HEK293T (cell line): ENCODE measurements around the gene PLXND1.

Experiments used
- CTCF ChIA-PET: fragments of 350-600 bp; formaldehyde crosslinking; extraction: SDS; loops from one replicate; lab custom pipeline; 2021; ENCODE audit warnings: antibody characterized with exemption, inconsistent platforms; lab: Yijun Ruan, JAX
- POLR2A ChIA-PET: fragments of 350-600 bp; formaldehyde crosslinking; extraction: SDS; loops from one replicate; lab custom pipeline; 2020; ENCODE audit warnings: antibody characterized with exemption, inconsistent platforms; lab: Yijun Ruan, JAX
- DNase-seq: peaks from one replicate; pipeline ENCODE4 v3.0.0; 2012; ENCODE audit warnings: mixed read lengths; ENCODE audit errors: extremely low spot score
- ARNT ChIP-seq: fragments of 450-650 bp; IDR thresholded peaks from 2 replicates; pipeline ENCODE4 v1.6.1; 2017; ENCODE audit warnings: mild to moderate bottlenecking
- BHLHE40 ChIP-seq: fragments of 450-650 bp; IDR thresholded peaks from 2 replicates; pipeline ENCODE4 v1.6.1; 2016; ENCODE audit warnings: mild to moderate bottlenecking, moderate library complexity, borderline replicate concordance
- CTBP1 ChIP-seq: fragments of 450-650 bp; IDR thresholded peaks from 2 replicates; pipeline ENCODE4 v1.6.1; 2016; ENCODE audit warnings: borderline replicate concordance
- ELF4 ChIP-seq: fragments of 450-650 bp; IDR thresholded peaks from 2 replicates; pipeline ENCODE4 v1.6.1; 2017; ENCODE audit warnings: antibody characterized with exemption
- FOXA1 ChIP-seq: fragments of 450-650 bp; IDR thresholded peaks from 2 replicates; pipeline ENCODE4 v1.6.1; 2016; ENCODE audit warnings: mild to moderate bottlenecking
- FOXK2 ChIP-seq: fragments of 450-650 bp; IDR thresholded peaks from 2 replicates; pipeline ENCODE4 v1.6.1; 2016; ENCODE audit warnings: mild to moderate bottlenecking
- FOXM1 ChIP-seq: fragments of 450-650 bp; IDR thresholded peaks from 2 replicates; pipeline ENCODE4 v1.6.1; 2017; ENCODE audit warnings: mild to moderate bottlenecking, borderline replicate concordance
- HDGF ChIP-seq: fragments of 450-650 bp; IDR thresholded peaks from 2 replicates; pipeline ENCODE4 v1.6.1; 2017; ENCODE audit warnings: antibody characterized with exemption, borderline replicate concordance
- L3MBTL2 ChIP-seq: fragments of 450-650 bp; conservative IDR thresholded peaks from 2 replicates; pipeline ENCODE4 v1.6.1; 2016; ENCODE audit warnings: mild to moderate bottlenecking
- LEF1 ChIP-seq: fragments of 450-650 bp; IDR thresholded peaks from 2 replicates; pipeline ENCODE4 v1.6.1; 2017; ENCODE audit warnings: mild to moderate bottlenecking, borderline replicate concordance
- NFRKB ChIP-seq: fragments of 450-650 bp; IDR thresholded peaks from 2 replicates; pipeline ENCODE4 v1.6.1; 2016; ENCODE audit warnings: mild to moderate bottlenecking, moderate library complexity
- SP1 ChIP-seq: fragments of 450-650 bp; IDR thresholded peaks from 2 replicates; pipeline ENCODE4 v1.6.1; 2017
- SUZ12 ChIP-seq: fragments of 450-650 bp; IDR thresholded peaks from 2 replicates; pipeline ENCODE4 v1.6.1; 2016; ENCODE audit warnings: mild to moderate bottlenecking
- TARDBP ChIP-seq: fragments of 450-650 bp; IDR thresholded peaks from 2 replicates; pipeline ENCODE4 v1.6.1; 2016
- ZNF384 ChIP-seq: fragments of 450-650 bp; IDR thresholded peaks from 2 replicates; pipeline ENCODE4 v1.6.1; 2016
- TF ChIP-seq, protein P1 (sequence below): fragments of 450-650 bp; IDR thresholded peaks from 2 replicates; pipeline ENCODE4 v1.6.1; 2016

Gene PLXND1

DNA sequence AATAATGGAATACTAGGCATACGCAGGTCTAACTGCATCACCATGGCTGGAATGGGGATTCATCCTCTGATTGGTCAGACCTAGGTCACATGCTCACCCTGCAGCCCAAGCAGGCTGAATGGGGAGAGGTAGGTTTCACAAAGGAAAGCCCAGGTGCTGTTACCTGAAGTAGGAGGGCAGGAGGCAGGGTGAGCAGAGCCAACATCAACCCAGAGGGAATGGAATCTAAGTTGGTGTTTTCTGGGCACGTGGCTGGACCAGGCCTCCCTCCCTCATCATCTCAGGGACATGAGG lies 70.2 kb downstream of the PLXND1 start:
- DNase-seq: no peak
- POLR2A ChIA-PET: no interaction called here
- TF ChIP-seq FOXK2 (no peak), L3MBTL2 (no peak), ZNF384 (no peak), SUZ12 (no peak), NFRKB (no peak), TARDBP (no peak), FOXA1 (no peak), BHLHE40 (no peak), HDGF (no peak), CTBP1 (no peak), LEF1 (no peak), ARNT (no peak)
- CTCF ChIA-PET: no interaction called here

DNA sequence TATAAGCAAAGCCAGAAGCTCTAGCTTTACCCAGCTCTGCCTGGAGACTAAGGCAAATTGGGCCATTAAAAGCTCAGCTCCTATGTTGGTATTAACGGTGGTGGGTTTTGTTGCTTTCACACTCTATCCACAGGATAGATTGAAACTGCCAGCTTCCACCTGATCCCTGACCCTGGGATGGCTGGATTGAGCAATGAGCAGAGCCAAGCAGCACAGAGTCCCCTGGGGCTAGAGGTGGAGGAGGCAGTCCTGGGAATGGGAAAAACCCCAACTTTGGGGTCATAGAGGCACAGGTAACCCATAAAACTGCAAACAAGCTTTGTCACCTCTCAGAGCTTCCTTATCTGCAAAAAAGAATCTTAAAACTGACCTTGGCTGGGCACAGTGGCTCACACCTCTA lies 71.4 kb downstream of the PLXND1 start:
- ChIA-PET CTCF (no interaction called here), POLR2A (interaction anchor here (0.6 kb wide), 1 partner anchor 9 kb away, joined by 3 read pairs; no protein-coding TSS in a partner anchor)
- DNase-seq: no peak
- TF ChIP-seq CTBP1: no peak

DNA sequence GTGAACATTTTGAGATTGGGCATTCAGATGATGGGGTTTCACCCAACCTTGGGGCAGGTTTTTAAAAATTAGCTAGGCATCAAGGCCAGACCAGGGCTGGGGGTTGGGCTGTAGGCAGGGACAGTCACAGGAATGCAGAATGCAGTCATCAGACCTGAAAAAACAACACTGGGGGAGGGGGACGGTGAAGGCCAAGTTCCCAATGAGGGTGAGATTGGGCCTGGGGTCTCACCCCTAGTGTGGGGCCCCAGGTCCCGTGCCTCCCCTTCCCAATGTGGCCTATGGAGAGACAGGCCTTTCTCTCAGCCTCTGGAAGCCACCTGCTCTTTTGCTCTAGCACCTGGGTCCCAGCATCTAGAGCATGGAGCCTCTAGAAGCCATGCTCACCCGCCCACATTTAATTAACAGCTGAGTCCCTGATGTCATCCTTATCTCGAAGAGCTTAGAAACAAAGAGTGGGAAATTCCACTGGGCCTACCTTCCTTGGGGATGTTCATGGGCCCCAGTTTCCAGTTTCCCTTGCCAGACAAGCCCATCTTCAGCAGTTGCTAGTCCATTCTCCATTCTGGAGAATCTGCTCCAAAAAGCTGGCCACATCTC lies 71.9 kb downstream of the PLXND1 start:
- ChIA-PET CTCF (no interaction called here), POLR2A (interaction anchor here (0.6 kb wide), 1 partner anchor 8 kb away, joined by 3 read pairs; no protein-coding TSS in a partner anchor)
- DNase-seq: no peak
- no peak for TF ChIP-seq SUZ12
- TF ChIP-seq TARDBP: no peak
- no peak for TF ChIP-seq L3MBTL2
- TF ChIP-seq CTBP1: no peak
- TF ChIP-seq NFRKB: no peak
- TF ChIP-seq ELF4: no peak
- TF ChIP-seq SP1: no peak
- TF ChIP-seq BHLHE40: no peak
- no peak for TF ChIP-seq FOXA1
- TF ChIP-seq FOXM1: no peak
- no peak for TF ChIP-seq ZNF384
- no peak for TF ChIP-seq FOXK2
- TF ChIP-seq, protein P1, sequence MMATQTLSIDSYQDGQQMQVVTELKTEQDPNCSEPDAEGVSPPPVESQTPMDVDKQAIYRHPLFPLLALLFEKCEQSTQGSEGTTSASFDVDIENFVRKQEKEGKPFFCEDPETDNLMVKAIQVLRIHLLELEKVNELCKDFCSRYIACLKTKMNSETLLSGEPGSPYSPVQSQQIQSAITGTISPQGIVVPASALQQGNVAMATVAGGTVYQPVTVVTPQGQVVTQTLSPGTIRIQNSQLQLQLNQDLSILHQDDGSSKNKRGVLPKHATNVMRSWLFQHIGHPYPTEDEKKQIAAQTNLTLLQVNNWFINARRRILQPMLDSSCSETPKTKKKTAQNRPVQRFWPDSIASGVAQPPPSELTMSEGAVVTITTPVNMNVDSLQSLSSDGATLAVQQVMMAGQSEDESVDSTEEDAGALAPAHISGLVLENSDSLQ: no peak
- no peak for TF ChIP-seq ARNT
- no peak for TF ChIP-seq LEF1
- TF ChIP-seq HDGF: no peak

DNA sequence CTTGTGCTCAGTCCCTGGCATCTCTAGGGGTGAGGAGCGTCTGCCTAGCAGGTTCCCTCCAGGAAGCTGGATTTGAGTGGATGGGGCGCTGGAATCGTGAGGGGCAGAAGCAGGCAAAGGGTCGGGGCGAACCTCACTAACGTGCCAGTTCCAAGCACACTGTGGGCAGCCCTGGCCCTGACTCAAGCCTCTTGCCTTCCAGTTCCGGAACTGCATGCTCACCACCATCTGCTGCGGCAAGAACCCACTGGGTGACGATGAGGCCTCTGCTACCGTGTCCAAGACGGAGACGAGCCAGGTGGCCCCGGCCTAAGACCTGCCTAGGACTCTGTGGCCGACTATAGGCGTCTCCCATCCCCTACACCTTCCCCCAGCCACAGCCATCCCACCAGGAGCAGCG lies 73.1 kb downstream of the PLXND1 start:
- no peak for DNase-seq
- TF ChIP-seq FOXM1: no peak
- no peak for TF ChIP-seq HDGF
- TF ChIP-seq, protein P1: no peak
- no peak for TF ChIP-seq LEF1
- no peak for TF ChIP-seq ELF4
- no peak for TF ChIP-seq TARDBP
- no peak for TF ChIP-seq ARNT
- TF ChIP-seq FOXA1: no peak
- TF ChIP-seq BHLHE40: no peak
- no peak for TF ChIP-seq L3MBTL2
- TF ChIP-seq NFRKB: no peak
- no peak for TF ChIP-seq SP1
- no peak for TF ChIP-seq SUZ12
- TF ChIP-seq CTBP1: no peak
- ChIA-PET CTCF (no interaction called here), POLR2A (no interaction called here)

DNA sequence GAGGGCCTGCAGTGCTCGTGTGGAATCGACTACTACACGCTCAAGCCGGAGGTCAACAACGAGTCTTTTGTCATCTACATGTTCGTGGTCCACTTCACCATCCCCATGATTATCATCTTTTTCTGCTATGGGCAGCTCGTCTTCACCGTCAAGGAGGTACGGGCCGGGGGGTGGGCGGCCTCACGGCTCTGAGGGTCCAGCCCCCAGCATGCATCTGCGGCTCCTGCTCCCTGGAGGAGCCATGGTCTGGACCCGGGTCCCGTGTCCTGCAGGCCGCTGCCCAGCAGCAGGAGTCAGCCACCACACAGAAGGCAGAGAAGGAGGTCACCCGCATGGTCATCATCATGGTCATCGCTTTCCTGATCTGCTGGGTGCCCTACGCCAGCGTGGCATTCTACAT lies 74.2 kb downstream of the PLXND1 start:
- POLR2A ChIA-PET: no interaction called here
- TF ChIP-seq BHLHE40: no peak
- TF ChIP-seq SP1: no peak
- TF ChIP-seq HDGF: no peak
- no peak for TF ChIP-seq ELF4
- TF ChIP-seq ZNF384: no peak
- no peak for TF ChIP-seq L3MBTL2
- no peak for TF ChIP-seq LEF1
- no peak for TF ChIP-seq FOXK2
- TF ChIP-seq, protein P1: no peak
- TF ChIP-seq FOXM1: no peak
- no peak for TF ChIP-seq SUZ12
- no peak for TF ChIP-seq TARDBP
- TF ChIP-seq FOXA1: no peak
- TF ChIP-seq CTBP1: no peak
- no peak for TF ChIP-seq NFRKB
- TF ChIP-seq ARNT: no peak
- CTCF ChIA-PET: no interaction called here
- DNase-seq: no peak

DNA sequence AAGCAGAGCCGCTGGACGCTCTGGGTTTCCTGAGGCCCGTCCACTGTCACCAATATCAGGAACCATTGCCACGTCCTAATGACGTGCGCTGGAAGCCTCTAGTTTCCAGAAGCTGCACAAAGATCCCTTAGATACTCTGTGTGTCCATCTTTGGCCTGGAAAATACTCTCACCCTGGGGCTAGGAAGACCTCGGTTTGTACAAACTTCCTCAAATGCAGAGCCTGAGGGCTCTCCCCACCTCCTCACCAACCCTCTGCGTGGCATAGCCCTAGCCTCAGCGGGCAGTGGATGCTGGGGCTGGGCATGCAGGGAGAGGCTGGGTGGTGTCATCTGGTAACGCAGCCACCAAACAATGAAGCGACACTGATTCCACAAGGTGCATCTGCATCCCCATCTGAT lies 74.8 kb downstream of the PLXND1 start:
- no peak for DNase-seq
- TF ChIP-seq NFRKB: no peak
- TF ChIP-seq ELF4: no peak
- TF ChIP-seq FOXM1: no peak
- ChIA-PET CTCF (no interaction called here), POLR2A (no interaction called here)

DNA sequence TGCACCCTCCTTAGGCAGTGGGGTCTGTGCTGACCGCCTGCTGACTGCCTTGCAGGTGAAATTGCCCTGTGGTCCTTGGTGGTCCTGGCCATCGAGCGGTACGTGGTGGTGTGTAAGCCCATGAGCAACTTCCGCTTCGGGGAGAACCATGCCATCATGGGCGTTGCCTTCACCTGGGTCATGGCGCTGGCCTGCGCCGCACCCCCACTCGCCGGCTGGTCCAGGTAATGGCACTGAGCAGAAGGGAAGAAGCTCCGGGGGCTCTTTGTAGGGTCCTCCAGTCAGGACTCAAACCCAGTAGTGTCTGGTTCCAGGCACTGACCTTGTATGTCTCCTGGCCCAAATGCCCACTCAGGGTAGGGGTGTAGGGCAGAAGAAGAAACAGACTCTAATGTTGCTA lies 75.7 kb downstream of the PLXND1 start:
- no peak for DNase-seq
- TF ChIP-seq FOXM1: no peak
- TF ChIP-seq CTBP1: no peak
- no peak for TF ChIP-seq BHLHE40
- TF ChIP-seq NFRKB: no peak
- TF ChIP-seq L3MBTL2: no peak
- no peak for TF ChIP-seq TARDBP
- no peak for TF ChIP-seq SP1
- no peak for TF ChIP-seq FOXK2
- no peak for TF ChIP-seq SUZ12
- ChIA-PET POLR2A (no interaction called here), CTCF (no interaction called here)
